Glomerular visceral epithelial cell (primary cell): ENCODE measurements around the gene DOLK.

Source experiments
- DNase-seq: peaks from one replicate; pipeline ENCODE4 v3.0.0-alpha.2; 2016; ENCODE audit errors: extremely low spot score

The DOLK gene

GRCh38 chr9:128906741-128907140 is 40.7 kb downstream of the DOLK start:
- DNase-seq = no peak

GRCh38 chr9:128905964-128906363 is 41.4 kb downstream of the DOLK start:
- no peak for DNase-seq

- peak; percentile 28 for DNase-seq
These were observed 43.4 kb downstream of the DOLK start for GRCh38 chr9:128903871-128904620.

GRCh38 chr9:128903079-128903461 is 44.3 kb downstream of the DOLK start:
- no peak for DNase-seq

GRCh38 chr9:128902351-128903078 is 44.9 kb downstream of the DOLK start:
- DNase-seq = peak; percentile 47

GRCh38 chr9:128901822-128902221 is 45.6 kb downstream of the DOLK start:
- DNase-seq = no peak

- no peak for DNase-seq
These were observed 46.0 kb downstream of the DOLK start for GRCh38 chr9:128901379-128901778.

GRCh38 chr9:128899566-128900322 is 47.7 kb downstream of the DOLK start:
- DNase-seq = peak; percentile 31

GRCh38 chr9:128898845-128899565 is 48.4 kb downstream of the DOLK start:
- no peak for DNase-seq

GRCh38 chr9:128898382-128898781 is 49.0 kb downstream of the DOLK start:
- DNase-seq = no peak

- no peak for DNase-seq
These were observed 51.8 kb downstream of the DOLK start for GRCh38 chr9:128895556-128895955.
